Right forelimb (tissue), 1 donor: ENCODE measurements around the gene SPAG7.

Experiments
- DNase-seq: peaks from one replicate; pipeline ENCODE4 v3.0.0-alpha.2; 2018

The SPAG7 gene

DNA sequence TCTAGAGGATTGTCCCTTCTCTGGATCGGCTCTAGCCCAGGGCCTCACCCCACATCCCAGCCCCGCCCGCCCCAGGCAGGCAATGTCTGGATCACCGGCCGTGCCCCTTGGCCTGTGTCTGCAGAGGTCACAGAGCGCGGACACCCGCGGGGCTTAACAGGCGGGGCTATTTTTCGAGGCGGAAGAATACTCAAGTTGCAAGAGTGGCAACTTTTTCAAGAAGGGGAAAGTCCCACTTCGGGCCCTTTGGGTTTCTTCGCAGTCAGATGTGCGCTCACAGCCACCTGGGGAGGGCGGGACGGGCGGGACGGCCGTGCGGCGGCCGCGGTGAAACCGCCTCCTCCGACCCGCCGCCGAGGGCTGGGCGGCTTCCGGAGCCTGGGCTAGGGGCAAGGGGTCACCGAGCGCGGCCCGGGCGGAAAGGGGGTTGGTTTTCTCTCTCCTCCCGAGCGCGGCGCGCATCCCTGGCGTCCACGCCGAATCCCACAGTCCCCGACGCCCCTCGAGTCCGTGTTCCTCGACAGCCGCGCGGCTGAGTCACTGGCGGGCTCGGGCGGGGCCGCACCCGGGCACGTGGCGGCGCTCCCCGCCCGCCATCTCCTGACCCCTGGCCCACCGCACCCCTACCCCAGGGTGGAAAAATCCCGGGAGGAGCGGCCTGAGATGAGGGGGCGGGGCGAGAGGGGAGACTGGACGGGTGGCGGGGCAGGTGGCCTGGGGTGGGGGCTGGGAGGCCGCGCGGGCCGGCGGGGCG lies 18.1 kb downstream of the SPAG7 start:
- peak; percentile 78 for DNase-seq

- DNase-seq, result peak; percentile 91
Observed at GRCh38 chr17:4948931-4949320, 18.7 kb downstream of the SPAG7 start.

DNA sequence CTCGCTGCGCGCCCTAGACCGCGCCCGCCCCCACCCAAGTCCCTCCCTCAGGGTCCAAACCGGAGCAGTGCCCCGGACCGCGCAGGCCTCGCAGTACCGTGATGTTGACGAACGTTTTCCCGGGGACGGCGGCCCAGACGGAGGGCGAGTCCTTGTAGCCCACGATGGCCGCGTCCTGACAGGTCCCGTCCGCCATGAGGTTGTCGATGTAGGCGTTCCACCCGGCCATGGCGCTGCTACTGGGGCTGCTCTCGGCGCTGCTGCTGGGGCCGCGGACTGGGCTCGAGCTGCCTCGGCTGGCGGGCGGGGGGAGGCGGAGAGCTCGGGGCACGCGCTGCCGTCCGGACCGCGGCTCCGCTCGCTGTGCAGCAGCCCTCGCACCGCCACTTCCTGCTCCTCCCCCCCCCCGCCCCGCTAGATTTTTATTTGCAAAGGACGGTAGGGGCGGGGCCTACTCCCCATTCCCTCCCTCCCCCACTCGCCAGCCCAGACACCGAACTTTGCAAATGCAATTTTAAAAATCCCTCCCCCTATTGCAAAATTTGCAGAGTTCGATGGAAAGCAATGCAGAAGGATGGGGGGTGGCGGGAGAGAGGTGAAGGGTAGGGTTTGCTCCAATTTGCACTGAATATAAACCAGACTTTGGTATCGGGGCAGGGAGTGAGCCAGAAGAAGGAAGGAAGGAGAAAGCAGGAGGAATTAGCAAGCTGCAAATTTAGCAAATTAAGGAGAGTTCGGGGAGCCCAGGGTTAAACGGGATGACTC lies 19.3 kb downstream of the SPAG7 start, which contains the start of gene PFN1:
PFN1 (minus strand) TSS at position 365 of the 765 bp plus-strand sequence; CDS start at position 229, 136 bp downstream.
- peak; percentile 94 for DNase-seq

GRCh38 chr17:4947411-4948165 lies 20.0 kb downstream of the SPAG7 start:
- peak; percentile 82 for DNase-seq

GRCh38 chr17:4947010-4947410 lies 20.6 kb downstream of the SPAG7 start:
- DNase-seq, result no peak

GRCh38 chr17:4946312-4946976 lies 21.2 kb downstream of the SPAG7 start:
- DNase-seq, result no peak

GRCh38 chr17:4945944-4946280 lies 21.7 kb downstream of the SPAG7 start:
- DNase-seq, result no peak

- DNase-seq, result no peak
Observed at GRCh38 chr17:4945176-4945943, 22.3 kb downstream of the SPAG7 start.

- DNase-seq, result no peak
Observed at GRCh38 chr17:4944554-4945175, 23.0 kb downstream of the SPAG7 start.

DNA sequence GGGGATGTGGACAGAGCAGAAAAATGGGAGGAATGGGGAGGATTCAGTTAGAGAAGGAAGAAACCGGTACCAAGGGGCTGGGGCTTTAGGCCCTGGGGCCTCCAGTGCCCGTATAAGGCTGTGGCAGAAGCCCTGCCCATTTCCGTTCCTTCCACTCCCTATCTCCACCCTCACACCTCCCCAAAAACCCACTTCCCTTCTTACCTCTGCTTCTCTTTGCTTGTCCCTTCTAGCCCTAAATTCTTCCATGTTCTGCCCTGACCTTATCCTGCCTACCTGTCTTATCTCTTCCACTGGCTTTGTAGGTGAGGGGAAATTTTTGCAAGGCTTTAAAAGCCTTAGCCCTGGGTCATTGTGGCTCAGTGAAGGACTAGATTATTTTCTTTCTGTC lies 23.5 kb downstream of the SPAG7 start:
- DNase-seq, result no peak

GRCh38 chr17:4942760-4943508 lies 24.7 kb downstream of the SPAG7 start:
- no peak for DNase-seq

DNA sequence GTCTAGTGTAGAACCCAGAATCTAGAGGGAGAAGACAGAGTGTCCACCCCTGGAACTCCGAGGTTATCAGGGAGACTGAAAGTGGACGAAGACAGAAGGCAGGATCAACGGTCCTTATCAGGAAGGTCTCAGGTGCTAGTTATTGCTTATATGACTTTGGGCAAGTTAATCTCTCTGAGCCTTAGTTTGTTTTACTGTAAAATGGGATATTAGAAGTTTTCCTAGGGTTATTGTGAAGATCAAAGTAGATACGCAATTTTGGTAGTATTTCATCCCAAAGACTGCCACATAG lies 26.4 kb downstream of the SPAG7 start:
- no peak for DNase-seq

DNA sequence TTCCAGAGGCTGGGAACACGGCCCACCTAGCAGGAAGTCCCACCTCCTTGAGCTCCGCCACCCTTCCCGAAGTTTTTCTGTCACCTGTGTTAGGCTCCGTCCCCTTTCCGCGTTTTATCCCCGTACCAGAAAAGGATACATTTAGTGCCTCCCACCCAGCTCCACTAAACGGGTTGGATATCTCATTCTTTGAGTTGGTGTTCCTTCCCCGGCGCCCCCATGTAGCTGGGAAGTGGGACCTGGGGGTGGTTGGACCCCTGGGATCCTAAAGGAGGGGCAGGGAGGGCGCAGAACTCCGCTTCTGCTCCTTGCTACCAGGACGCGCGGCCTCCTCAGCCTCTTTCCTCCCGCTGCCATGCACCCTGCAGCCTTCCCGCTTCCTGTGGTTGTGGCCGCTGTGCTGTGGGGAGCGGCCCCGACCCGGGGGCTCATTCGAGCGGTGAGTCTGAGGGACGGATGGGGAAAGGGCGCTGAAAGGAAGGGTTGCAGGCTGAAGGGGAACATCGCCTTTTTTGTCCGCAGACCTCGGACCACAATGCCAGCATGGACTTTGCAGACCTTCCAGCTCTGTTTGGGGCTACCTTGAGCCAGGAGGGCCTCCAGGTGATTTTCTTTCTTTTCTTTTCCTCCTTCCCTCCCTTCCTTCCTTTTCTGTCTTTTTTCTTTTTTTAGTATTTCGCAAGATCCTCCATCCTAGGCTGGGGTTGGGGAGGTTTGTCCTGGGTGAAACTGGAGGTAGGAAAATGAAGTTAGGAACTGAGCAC lies 26.9 kb downstream of the SPAG7 start:
- DNase-seq, result no peak

DNA sequence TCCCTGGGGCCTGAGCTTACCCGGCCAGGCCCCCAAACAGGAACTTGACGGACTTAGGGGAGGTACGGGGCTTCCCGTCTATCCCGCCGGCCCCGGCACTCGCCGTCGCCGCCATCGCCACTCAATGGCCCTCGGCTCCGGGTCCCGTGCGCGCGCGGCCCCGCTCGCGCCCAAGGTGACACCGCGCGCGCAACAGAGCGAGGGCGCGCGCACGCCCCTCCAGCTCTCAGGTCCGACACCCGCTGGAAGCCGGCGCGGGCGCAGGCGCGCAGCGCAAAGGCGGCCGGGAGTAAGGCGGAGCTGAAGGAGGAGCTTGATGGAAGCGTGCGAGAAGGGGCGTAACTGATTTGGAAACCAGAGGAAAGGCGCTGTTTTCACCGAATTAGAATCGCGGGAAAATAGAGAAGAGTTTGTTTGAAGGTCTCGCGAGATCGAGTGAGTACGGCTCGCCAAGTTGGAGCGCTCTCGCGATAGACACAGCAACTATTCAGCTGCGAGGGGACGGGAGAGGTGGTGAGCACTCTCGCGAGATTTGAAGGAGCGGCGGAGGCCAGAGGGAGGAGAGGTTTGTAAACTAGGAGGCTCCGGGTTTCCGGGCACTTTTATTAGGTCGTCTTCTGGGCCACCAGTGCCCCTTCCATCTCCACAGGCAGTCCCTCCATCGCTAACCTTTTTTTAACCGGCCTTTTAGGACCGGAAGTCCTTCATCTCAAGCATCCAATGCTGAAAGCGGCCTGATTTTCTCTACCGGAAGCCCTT lies 27.6 kb downstream of the SPAG7 start, which contains the start of the genes RNF167 and SLC25A11:
RNF167 (plus strand) TSS at position 473 of the 759 bp plus-strand sequence. CDS start 642 bp downstream, outside the sequence.
SLC25A11 (minus strand) TSS at position 251 of the 759 bp plus-strand sequence; CDS start at position 115, 136 bp downstream.
- peak; percentile 97 for DNase-seq

DNA sequence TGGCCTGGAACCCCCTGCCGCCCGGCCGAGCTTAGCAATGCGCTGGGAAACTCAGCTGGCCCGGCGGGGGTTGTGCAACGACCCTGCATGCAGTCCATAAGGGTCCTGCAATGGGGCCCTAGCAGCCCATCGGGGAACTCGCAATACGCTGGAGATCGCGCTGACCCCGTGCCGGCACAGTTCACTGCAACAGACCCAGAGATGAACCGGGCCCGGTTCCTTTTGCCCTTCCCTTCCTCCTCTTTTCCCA lies 28.1 kb downstream of the SPAG7 start:
- DNase-seq, result peak; percentile 59

DNA sequence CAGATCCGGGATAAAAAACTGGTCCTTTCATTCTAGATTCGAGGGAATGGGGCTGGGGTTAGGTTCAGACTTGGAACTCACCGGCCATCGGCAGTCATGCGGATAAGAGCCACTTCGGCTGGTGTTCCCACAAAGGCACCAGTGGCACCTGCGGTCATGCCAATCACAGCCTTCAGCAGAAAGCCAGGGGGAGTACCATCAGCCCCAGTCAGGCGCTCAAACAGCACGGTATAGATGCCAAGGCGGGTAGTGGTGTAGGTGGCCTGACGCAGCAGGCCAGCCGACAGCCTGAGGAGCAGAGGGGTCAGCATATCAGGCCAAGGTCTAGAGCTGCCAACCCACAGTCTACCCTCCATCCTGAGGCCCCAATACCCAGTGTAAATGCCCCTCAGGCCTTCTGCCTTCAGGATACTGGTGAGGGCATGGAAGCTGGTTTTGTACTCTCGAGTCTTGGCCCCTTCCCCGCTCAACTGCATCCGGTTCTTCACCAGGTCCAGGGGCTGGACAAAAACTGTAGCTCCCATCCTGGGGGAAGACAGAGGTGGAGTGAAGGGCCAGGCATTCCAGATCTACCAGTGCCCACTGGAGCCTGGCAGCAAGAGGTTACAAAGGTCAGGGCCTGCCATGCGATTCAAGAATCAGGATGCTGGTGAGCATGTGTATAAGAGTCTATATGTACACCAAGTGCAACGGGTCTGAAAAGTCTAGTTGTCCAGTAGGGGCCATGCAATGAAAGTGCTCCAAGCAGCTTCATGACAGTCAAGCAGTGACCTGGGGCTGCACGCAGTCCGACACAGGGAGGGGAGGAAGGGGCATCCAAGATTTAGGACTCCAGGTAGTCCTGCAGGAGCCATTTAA lies 28.7 kb downstream of the SPAG7 start:
- DNase-seq, result no peak

- no peak for DNase-seq
Observed at GRCh38 chr17:4938069-4938491, 29.5 kb downstream of the SPAG7 start.

- no peak for DNase-seq
Observed at GRCh38 chr17:4937553-4937952, 30.1 kb downstream of the SPAG7 start.

DNA sequence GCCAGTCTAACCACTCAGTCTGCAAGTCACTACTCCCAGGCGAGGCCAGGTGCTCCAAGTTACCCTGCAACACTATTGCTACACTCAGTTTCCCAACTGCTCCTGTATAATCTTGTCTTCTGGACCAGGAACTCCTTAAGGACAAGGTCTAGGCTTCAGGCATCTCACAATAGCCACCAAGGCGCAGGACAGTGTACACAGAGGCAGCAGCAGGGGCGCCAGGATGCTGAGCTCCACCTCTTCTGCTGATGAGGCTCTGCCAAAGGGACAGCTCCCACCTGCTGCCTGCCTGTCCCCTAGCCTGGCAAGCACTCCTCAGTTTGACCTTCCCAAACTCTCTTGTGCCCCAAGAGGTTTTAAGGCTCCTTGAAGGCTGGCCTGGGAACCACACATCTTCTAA lies 31.2 kb downstream of the SPAG7 start:
- DNase-seq, result no peak
